ENCODE results near the gene GTSF1L.
"Not testable (repeated sequence)": the region's sequence is repeated elsewhere in the genome, so short reads cannot be mapped to it uniquely, and the experiment has no call there.

The GTSF1L gene

GRCh38 chr20:43726811-43727338 lies at the start of gene GTSF1L:
TSS of gene GTSF1L (minus strand) at chr20:43727002. CDS start at chr20:43726694, 308 bp downstream.
- Mint-ChIP-seq H3K4me1 (ENCODE audit: low read depth) (peaks cover 13% of the 10 kb centered on the region), H3K36me3 (ENCODE audit: low read depth) (no peaks in the 10 kb centered on the region), H3K27me3 (ENCODE audit: low read depth) (no peaks in the 10 kb centered on the region), H3K4me3 (no peak within 1 kb of the TSS), H3K27ac (no peak within 1 kb of the TSS), H3K9me3 (peaks cover 12% of the 10 kb centered on the region)
- DNase-seq (ENCODE audit: low spot score) = no peak

GRCh38 chr20:43774754-43775153 lies 48.0 kb upstream of the GTSF1L start:
- no peak for DNase-seq (ENCODE audit: low spot score)
- Mint-ChIP-seq H3K27ac (no peak overlapping the region), H3K9me3 (peaks cover 23% of the 10 kb centered on the region), H3K4me3 (no peak overlapping the region), H3K27me3 (ENCODE audit: low read depth) (peaks cover 15% of the 10 kb centered on the region), H3K4me1 (ENCODE audit: low read depth) (peaks cover 3% of the 10 kb centered on the region), H3K36me3 (ENCODE audit: low read depth) (peaks cover 6% of the 10 kb centered on the region)

GRCh38 chr20:43771503-43772190 lies 44.8 kb upstream of the GTSF1L start:
- Mint-ChIP-seq H3K4me1 (ENCODE audit: low read depth) (peaks cover 3% of the 10 kb centered on the region), H3K9me3 (peaks cover under 1% of the 10 kb centered on the region)

GRCh38 chr20:43770342-43770741 lies 43.5 kb upstream of the GTSF1L start:
- H3K36me3 Mint-ChIP-seq (ENCODE audit: low read depth) = no peaks in the 10 kb centered on the region
- H3K4me3 Mint-ChIP-seq = no peak overlapping the region
- no peaks in the 10 kb centered on the region for H3K9me3 Mint-ChIP-seq
- H3K4me1 Mint-ChIP-seq (ENCODE audit: low read depth) = peaks cover 3% of the 10 kb centered on the region
- peaks cover 27% of the 10 kb centered on the region for H3K27me3 Mint-ChIP-seq (ENCODE audit: low read depth)
- no peak overlapping the region for H3K27ac Mint-ChIP-seq
- DNase-seq (ENCODE audit: low spot score) = no peak

More at GRCh38 chr20:43771503-43772190, 44.8 kb upstream of the GTSF1L start:
- no peaks in the 10 kb centered on the region for H3K36me3 Mint-ChIP-seq (ENCODE audit: low read depth)
- DNase-seq (ENCODE audit: low spot score) = no peak
- no peak overlapping the region for H3K27ac Mint-ChIP-seq
- H3K4me3 Mint-ChIP-seq = no peak overlapping the region
- H3K27me3 Mint-ChIP-seq (ENCODE audit: low read depth) = peaks cover 27% of the 10 kb centered on the region

GRCh38 chr20:43767686-43768474 lies 41.1 kb upstream of the GTSF1L start:
- Mint-ChIP-seq H3K36me3 (ENCODE audit: low read depth) (no peaks in the 10 kb centered on the region), H3K4me1 (ENCODE audit: low read depth) (peaks cover 2% of the 10 kb centered on the region), H3K27me3 (ENCODE audit: low read depth) (peaks cover 20% of the 10 kb centered on the region), H3K4me3 (no peak overlapping the region), H3K9me3 (no peaks in the 10 kb centered on the region), H3K27ac (no peak overlapping the region)
- no peak for DNase-seq (ENCODE audit: low spot score)

- peaks cover 2% of the 10 kb centered on the region for H3K4me1 Mint-ChIP-seq (ENCODE audit: low read depth)
- no peaks in the 10 kb centered on the region for H3K9me3 Mint-ChIP-seq
- DNase-seq (ENCODE audit: low spot score) = no peak
- no peak overlapping the region for H3K27ac Mint-ChIP-seq
- H3K36me3 Mint-ChIP-seq (ENCODE audit: low read depth) = no peaks in the 10 kb centered on the region
- no peak overlapping the region for H3K4me3 Mint-ChIP-seq
- peaks cover 20% of the 10 kb centered on the region for H3K27me3 Mint-ChIP-seq (ENCODE audit: low read depth)
Observed at GRCh38 chr20:43766917-43767316, 40.1 kb upstream of the GTSF1L start.

GRCh38 chr20:43766385-43766784 lies 39.6 kb upstream of the GTSF1L start:
- Mint-ChIP-seq H3K4me1 (ENCODE audit: low read depth) (peaks cover 2% of the 10 kb centered on the region), H3K36me3 (ENCODE audit: low read depth) (no peaks in the 10 kb centered on the region), H3K9me3 (no peaks in the 10 kb centered on the region), H3K27me3 (ENCODE audit: low read depth) (peaks cover 20% of the 10 kb centered on the region), H3K27ac (no peak overlapping the region), H3K4me3 (no peak overlapping the region)
- DNase-seq (ENCODE audit: low spot score) = no peak

GRCh38 chr20:43765916-43766315 lies 39.1 kb upstream of the GTSF1L start:
- Mint-ChIP-seq H3K36me3 (ENCODE audit: low read depth) (no peaks in the 10 kb centered on the region), H3K27ac (no peak overlapping the region), H3K4me1 (ENCODE audit: low read depth) (peaks cover 2% of the 10 kb centered on the region), H3K27me3 (ENCODE audit: low read depth) (peaks cover 20% of the 10 kb centered on the region), H3K4me3 (no peak overlapping the region), H3K9me3 (no peaks in the 10 kb centered on the region)
- no peak for DNase-seq (ENCODE audit: low spot score)

- Mint-ChIP-seq H3K9me3 (no peaks in the 10 kb centered on the region), H3K36me3 (ENCODE audit: low read depth) (no peaks in the 10 kb centered on the region), H3K4me1 (ENCODE audit: low read depth) (peaks cover 2% of the 10 kb centered on the region), H3K27me3 (ENCODE audit: low read depth) (peaks cover 5% of the 10 kb centered on the region), H3K4me3 (no peak overlapping the region), H3K27ac (no peak overlapping the region)
- no peak for DNase-seq (ENCODE audit: low spot score)
Observed at GRCh38 chr20:43762911-43763310, 36.1 kb upstream of the GTSF1L start.

- no peak for DNase-seq (ENCODE audit: low spot score)
Observed at GRCh38 chr20:43761386-43762340, 34.9 kb upstream of the GTSF1L start.

GRCh38 chr20:43757888-43758287 lies 31.1 kb upstream of the GTSF1L start:
- H3K9me3 Mint-ChIP-seq; H3K27ac Mint-ChIP-seq; H3K4me3 Mint-ChIP-seq; H3K4me1 Mint-ChIP-seq (ENCODE audit: low read depth); H3K27me3 Mint-ChIP-seq (ENCODE audit: low read depth); DNase-seq (ENCODE audit: low spot score); H3K36me3 Mint-ChIP-seq (ENCODE audit: low read depth): not testable (repeated sequence)

More at GRCh38 chr20:43761386-43762340, 34.9 kb upstream of the GTSF1L start:
- Mint-ChIP-seq H3K27me3 (ENCODE audit: low read depth) (no peaks in the 10 kb centered on the region), H3K9me3 (no peaks in the 10 kb centered on the region), H3K27ac (no peak overlapping the region), H3K36me3 (ENCODE audit: low read depth) (no peaks in the 10 kb centered on the region), H3K4me3 (no peak overlapping the region), H3K4me1 (ENCODE audit: low read depth) (peaks cover 2% of the 10 kb centered on the region)

- DNase-seq (ENCODE audit: low spot score) = no peak
- Mint-ChIP-seq H3K9me3 (peaks cover 8% of the 10 kb centered on the region), H3K36me3 (ENCODE audit: low read depth) (peaks cover 6% of the 10 kb centered on the region), H3K27ac (no peak overlapping the region), H3K27me3 (ENCODE audit: low read depth) (no peaks in the 10 kb centered on the region), H3K4me3 (no peak overlapping the region), H3K4me1 (ENCODE audit: low read depth) (peaks cover 28% of the 10 kb centered on the region)
Observed at GRCh38 chr20:43755851-43756250, 29.0 kb upstream of the GTSF1L start.

- Mint-ChIP-seq H3K36me3 (ENCODE audit: low read depth) (peaks cover 9% of the 10 kb centered on the region), H3K9me3 (peaks cover 11% of the 10 kb centered on the region), H3K4me1 (ENCODE audit: low read depth) (peaks cover 31% of the 10 kb centered on the region), H3K4me3 (no peak overlapping the region), H3K27ac (no peak overlapping the region), H3K27me3 (ENCODE audit: low read depth) (no peaks in the 10 kb centered on the region)
- DNase-seq (ENCODE audit: low spot score) = no peak
Observed at GRCh38 chr20:43755390-43755789, 28.6 kb upstream of the GTSF1L start.
